ENCODE data around the gene TICAM2.

The TICAM2 gene

DNA sequence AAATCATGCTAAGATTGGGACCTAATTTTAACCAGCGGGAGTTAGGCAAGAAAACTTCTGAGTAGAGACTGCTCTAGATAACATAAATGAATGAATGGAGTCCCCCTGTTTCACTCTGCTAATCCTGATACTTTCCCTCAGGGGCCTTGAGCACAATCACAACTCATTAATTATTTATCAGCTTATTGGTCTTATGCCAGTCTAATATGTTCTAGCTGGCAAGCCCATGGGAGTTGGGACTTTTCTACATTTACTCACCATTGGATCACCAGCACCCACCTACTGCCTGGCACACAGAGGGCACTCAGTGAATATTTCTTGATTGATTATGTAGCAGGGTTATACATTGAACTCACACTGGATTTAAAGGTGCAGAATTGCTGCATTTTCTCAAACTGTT, 37.1 kb upstream of the TICAM2 start:
- FAIRE-seq (no peak), DNase-seq (ENCODE audit: insufficient read length, low spot score) (no peak)
- TF ChIP-seq, protein P1, sequence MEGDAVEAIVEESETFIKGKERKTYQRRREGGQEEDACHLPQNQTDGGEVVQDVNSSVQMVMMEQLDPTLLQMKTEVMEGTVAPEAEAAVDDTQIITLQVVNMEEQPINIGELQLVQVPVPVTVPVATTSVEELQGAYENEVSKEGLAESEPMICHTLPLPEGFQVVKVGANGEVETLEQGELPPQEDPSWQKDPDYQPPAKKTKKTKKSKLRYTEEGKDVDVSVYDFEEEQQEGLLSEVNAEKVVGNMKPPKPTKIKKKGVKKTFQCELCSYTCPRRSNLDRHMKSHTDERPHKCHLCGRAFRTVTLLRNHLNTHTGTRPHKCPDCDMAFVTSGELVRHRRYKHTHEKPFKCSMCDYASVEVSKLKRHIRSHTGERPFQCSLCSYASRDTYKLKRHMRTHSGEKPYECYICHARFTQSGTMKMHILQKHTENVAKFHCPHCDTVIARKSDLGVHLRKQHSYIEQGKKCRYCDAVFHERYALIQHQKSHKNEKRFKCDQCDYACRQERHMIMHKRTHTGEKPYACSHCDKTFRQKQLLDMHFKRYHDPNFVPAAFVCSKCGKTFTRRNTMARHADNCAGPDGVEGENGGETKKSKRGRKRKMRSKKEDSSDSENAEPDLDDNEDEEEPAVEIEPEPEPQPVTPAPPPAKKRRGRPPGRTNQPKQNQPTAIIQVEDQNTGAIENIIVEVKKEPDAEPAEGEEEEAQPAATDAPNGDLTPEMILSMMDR (IDR thresholded peaks at IDR 0.05; ENCODE audit: insufficient read depth, missing control alignments): no peak

DNA sequence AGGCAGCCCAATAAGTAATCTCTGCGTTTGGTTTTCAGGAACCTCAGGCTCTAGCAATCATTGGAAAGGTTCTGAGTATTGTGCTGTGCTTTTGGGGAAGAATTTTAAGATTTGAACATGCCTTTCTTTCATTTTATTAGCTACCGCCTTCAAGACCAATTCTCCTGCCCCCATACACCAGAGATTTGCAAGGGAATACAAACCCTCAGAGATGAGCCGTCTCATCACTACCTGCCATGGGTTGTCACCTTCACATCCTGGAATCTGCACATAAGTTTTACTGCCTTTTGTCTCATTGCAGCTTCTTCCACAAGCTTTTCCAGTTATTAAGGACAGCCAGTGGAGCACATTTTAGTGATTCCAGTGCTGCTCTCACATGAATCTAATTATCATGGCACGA, 35.2 kb upstream of the TICAM2 start:
- TF ChIP-seq, protein P1 (IDR thresholded peaks at IDR 0.05; ENCODE audit: insufficient read depth, missing control alignments): no peak
- no peak for FAIRE-seq
- no peak for DNase-seq (ENCODE audit: insufficient read length, low spot score)

DNA sequence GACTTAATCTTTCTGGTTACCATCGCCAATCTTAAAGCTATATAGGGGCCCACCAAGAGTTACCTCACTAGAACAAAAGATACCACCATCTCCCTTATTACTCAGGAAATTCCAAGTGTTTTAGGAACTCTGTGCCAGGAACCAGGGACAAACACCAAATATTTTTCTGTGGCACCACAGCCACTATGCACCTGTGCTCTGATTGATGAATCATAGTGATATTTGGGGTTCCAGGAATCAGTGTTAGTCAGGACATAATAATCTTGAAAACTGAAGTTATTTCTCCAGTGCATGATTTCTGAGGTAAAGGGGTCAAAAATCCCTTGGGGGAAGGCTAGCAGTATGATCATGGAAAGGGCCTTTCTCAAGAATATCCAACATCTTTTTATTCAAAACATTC, 33.7 kb upstream of the TICAM2 start:
- FAIRE-seq: no peak
- TF ChIP-seq, protein P1 (IDR thresholded peaks at IDR 0.05; ENCODE audit: insufficient read depth, missing control alignments): no peak
- no peak for DNase-seq (ENCODE audit: insufficient read length, low spot score)

DNA sequence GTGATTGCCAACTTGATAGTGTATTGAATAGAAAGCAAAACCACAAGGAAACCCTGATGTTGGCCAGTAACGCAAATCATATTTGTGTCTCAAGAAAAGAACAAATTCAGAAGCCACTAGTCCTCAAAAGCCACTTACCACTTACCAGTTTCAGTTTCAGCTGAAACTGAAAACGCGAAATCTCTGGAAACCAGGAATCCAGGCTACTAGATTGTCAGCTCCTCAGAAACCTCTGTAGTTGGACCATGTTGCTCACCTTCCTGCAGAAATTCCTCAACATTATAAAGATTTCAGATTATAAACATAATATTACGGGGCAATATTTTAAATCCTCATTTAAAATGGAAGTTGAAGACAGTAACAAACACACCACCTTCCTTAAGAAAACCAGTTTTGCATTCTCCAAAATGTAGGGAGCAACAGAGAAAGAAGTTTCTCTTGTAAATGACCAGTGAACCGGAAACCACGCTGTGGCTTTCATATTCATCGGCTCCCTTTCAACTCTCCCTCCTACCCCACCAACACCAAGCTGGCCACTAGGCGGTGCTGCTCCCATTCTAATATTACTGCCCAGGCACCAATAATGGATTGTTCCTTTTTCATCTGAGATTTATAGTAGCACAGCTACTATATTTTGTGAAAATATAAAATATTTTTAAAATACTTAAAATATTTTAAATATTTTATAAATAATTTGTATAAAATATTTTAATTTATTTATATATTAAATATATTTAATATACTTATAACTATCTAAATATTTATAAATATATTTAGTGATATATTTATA, 32.3 kb upstream of the TICAM2 start:
- TF ChIP-seq, protein P1 (IDR thresholded peaks at IDR 0.05; ENCODE audit: insufficient read depth, missing control alignments): peak; percentile 98
- DNase-seq (ENCODE audit: insufficient read length, low spot score): peak; percentile 58
- peak; percentile 75 for FAIRE-seq

DNA sequence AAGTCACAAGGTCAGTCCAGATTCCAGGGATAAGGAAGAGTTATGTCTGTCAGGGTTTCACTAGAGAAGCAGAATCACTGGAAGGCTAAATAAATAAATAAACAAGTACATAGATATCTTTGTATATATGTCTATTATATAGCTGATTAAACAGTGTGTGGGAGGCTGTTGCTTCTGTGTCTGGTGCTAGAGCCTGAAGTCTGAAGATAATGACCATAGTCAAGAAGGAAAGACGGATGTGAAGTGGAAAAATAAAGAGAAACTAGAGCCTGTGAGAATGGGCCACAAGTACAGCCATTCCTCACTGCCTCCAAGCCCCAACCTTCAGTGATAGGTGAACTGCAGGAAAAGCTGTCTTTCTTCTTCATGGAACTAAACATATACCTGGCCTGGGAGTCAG, 27.6 kb upstream of the TICAM2 start:
- FAIRE-seq (no peak), DNase-seq (ENCODE audit: insufficient read length, low spot score) (no peak)
- TF ChIP-seq, protein P1 (IDR thresholded peaks at IDR 0.05; ENCODE audit: insufficient read depth, missing control alignments): no peak

DNA sequence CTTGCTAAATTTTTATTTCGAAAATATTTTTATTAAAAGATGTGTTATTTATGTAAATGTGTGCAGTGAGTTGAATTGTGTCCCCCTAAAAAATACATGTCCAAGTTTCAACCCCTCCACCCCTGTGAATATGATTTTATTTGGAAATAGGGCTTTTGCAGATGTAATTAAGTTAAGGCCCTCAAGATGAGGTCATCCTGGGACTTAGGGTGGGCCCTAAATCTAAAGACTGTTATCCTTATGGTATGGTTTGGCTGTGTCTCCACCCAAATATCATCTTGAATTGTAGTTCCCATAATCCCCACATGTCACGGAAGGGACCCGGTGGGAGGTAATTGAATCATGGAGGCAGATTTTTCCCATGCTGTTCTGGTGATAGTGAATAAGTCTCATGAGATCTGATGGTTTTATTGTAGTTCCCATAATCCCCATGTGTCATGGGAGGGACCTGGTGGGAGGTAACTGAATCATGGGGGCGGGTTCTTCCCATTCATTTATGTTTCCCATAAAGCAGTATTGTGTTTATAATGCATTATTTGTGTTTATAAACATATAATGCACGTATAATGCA, 25.1 kb upstream of the TICAM2 start:
- DNase-seq (ENCODE audit: insufficient read length, low spot score) (no peak), FAIRE-seq (no peak)

More for the DNA sequence above, 25.1 kb upstream of the TICAM2 start:
- TF ChIP-seq, protein P1 (IDR thresholded peaks at IDR 0.05; ENCODE audit: insufficient read depth, missing control alignments): no peak
